ENCODE results near the gene APLP2. TPM values are rescaled to one million over a fixed set of nuclear protein-coding genes. Genes with fewer than 3 reads are reported as not detected.

APLP2 gene
- total RNA-seq, 1 donor from 2014 or later, result 106 TPM

DNA sequence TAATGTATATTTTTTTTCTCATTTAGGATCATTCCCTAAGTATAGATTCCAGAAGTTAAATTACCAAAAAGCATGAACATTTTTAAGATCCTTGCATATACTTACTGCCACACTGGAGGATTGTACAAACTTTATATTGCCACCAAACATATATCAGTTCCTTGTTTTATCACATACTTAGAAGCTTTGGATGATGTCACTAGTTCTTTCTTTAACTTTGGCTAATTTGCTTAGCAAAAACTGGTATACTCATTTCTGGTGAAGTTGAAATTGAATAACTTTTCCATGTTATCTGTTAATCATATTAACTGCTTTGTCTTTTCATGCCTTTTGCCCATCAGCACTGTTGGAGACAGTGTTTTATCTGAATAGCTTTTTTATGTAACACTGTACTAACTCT lies 35.5 kb upstream of the APLP2 start:
- H3K27ac ChIP-seq (ENCODE audit: low read depth, low read length), result no peak overlapping the region
- no peaks in the 10 kb centered on the region for H3K36me3 ChIP-seq (ENCODE audit: control insufficient read depth in 3 of 3, insufficient read depth in 3 of 3, low read length in 3 of 3)
- H3K27me3 ChIP-seq (ENCODE audit: control insufficient read depth in 3 of 3, insufficient read depth in 3 of 3, low read length in 3 of 3), result no peaks in the 10 kb centered on the region
- H3K9me3 ChIP-seq (ENCODE audit: control insufficient read depth in 3 of 3, low read length in 3 of 3), result no peaks in the 10 kb centered on the region
- no peak overlapping the region for H3K9ac ChIP-seq (ENCODE audit: low read depth in 1 of 3, low read length in 3 of 3)
- H3K4me1 ChIP-seq (ENCODE audit: control insufficient read depth in 3 of 3, insufficient read depth in 3 of 3, low read length in 3 of 3), result no peaks in the 10 kb centered on the region
- no peak overlapping the region for H3K4me3 ChIP-seq (ENCODE audit: low read length in 3 of 3)

DNA sequence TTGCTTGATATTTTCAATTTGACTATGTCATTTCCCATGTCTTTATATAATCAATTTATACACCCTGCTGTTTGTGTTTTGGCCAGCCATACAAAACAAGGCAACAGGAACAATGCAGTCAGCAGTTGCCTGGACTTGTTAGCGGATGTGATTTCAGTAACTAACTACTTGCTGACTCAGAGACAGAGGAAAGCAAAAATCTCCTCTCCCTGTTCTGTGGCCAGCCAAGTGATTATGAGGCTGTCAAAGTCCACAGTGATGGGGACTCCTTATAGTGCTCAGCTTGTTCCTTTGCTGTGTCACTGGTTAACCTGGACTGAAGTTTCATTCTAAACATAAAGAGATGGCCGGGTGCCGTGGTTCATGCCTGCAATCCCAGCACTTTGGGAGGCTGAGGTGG lies 32.6 kb upstream of the APLP2 start:
- no peaks in the 10 kb centered on the region for H3K36me3 ChIP-seq (ENCODE audit: control insufficient read depth in 3 of 3, insufficient read depth in 3 of 3, low read length in 3 of 3)
- H3K9me3 ChIP-seq (ENCODE audit: control insufficient read depth in 3 of 3, low read length in 3 of 3), result no peaks in the 10 kb centered on the region
- no peak overlapping the region for H3K27ac ChIP-seq (ENCODE audit: low read depth, low read length)
- H3K4me3 ChIP-seq (ENCODE audit: low read length in 3 of 3), result no peak overlapping the region
- H3K4me1 ChIP-seq (ENCODE audit: control insufficient read depth in 3 of 3, insufficient read depth in 3 of 3, low read length in 3 of 3), result no peaks in the 10 kb centered on the region
- H3K27me3 ChIP-seq (ENCODE audit: control insufficient read depth in 3 of 3, insufficient read depth in 3 of 3, low read length in 3 of 3), result no peaks in the 10 kb centered on the region
- no peak overlapping the region for H3K9ac ChIP-seq (ENCODE audit: low read depth in 1 of 3, low read length in 3 of 3)

DNA sequence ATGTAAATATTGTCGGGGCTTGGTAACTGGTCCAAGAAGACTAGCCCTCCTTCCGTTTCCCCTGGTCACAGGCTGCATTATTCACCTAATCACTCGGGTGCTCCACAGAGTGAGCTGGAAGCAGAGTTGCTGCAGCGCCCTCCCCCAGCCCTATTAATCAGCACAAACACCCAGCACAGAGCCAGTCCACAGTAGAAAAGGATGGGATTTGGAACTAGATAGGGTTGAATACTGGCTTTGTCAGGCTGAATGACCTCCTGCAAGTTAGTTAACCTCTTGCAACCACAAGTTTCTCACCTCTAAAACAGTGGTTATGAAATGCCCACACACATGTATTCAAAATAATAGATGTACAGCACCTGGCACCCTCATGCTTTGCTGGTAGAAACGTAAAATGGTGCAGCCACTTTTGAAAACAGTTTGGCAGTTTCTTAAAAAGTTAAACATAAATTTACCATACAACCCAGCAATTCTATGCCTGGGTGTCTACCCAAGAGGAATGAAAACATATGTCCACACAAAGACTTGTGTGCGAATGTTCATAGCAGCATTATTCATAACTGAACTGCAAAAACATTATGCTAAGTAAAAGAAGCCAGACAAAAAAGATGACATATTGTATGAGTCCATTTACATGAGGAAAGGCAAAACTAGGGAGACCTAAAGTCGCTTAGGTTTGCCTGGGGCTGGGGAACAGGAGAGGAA lies 31.7 kb upstream of the APLP2 start:
- Histone ChIP-seq H3K27ac (ENCODE audit: low read depth, low read length) (no peak overlapping the region), H3K4me1 (ENCODE audit: control insufficient read depth in 3 of 3, insufficient read depth in 3 of 3, low read length in 3 of 3) (no peaks in the 10 kb centered on the region), H3K4me3 (ENCODE audit: low read length in 3 of 3) (no peak overlapping the region), H3K36me3 (ENCODE audit: control insufficient read depth in 3 of 3, insufficient read depth in 3 of 3, low read length in 3 of 3) (no peaks in the 10 kb centered on the region), H3K27me3 (ENCODE audit: control insufficient read depth in 3 of 3, insufficient read depth in 3 of 3, low read length in 3 of 3) (no peaks in the 10 kb centered on the region), H3K9me3 (ENCODE audit: control insufficient read depth in 3 of 3, low read length in 3 of 3) (no peaks in the 10 kb centered on the region), H3K9ac (ENCODE audit: low read depth in 1 of 3, low read length in 3 of 3) (no peak overlapping the region)

DNA sequence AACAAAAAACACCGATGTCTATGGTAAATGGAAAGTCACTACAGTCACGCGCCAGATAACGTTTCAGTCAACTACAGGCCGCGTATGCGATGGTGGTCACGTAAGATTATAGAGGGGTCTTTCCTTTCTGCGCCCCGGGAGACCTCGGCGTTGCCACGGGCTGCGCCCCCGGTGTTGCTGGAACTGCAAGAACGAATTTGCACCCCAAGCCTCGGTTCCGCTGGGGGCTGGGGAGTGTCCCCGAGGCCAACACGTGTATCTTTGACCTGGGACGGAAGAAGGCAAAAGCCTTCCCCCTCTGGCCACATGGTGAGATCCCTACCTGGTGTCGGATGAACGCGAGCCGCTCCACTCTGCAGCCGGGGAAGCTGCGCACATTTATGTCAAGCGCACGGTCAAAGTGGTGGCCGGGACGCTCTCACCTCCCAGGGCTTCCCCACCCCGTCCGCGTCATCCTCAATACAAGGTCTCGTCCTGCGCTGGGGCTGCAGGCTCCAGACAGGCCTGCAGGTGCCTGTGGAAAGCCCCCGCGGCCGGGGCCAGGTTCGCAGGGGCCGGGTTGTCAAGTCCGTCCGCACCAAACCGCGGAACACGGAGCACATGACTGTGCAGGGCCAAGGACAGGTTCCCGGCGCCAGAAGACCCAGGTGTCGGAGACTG lies 29.3 kb upstream of the APLP2 start:
- no peak overlapping the region for H3K9ac ChIP-seq (ENCODE audit: low read depth in 1 of 3, low read length in 3 of 3)
- H3K27me3 ChIP-seq (ENCODE audit: control insufficient read depth in 3 of 3, insufficient read depth in 3 of 3, low read length in 3 of 3), result no peaks in the 10 kb centered on the region
- no peaks in the 10 kb centered on the region for H3K4me1 ChIP-seq (ENCODE audit: control insufficient read depth in 3 of 3, insufficient read depth in 3 of 3, low read length in 3 of 3)
- H3K4me3 ChIP-seq (ENCODE audit: low read length in 3 of 3), result no peak overlapping the region
- H3K27ac ChIP-seq (ENCODE audit: low read depth, low read length), result no peak overlapping the region
- no peaks in the 10 kb centered on the region for H3K9me3 ChIP-seq (ENCODE audit: control insufficient read depth in 3 of 3, low read length in 3 of 3)
- H3K36me3 ChIP-seq (ENCODE audit: control insufficient read depth in 3 of 3, insufficient read depth in 3 of 3, low read length in 3 of 3), result no peaks in the 10 kb centered on the region

DNA sequence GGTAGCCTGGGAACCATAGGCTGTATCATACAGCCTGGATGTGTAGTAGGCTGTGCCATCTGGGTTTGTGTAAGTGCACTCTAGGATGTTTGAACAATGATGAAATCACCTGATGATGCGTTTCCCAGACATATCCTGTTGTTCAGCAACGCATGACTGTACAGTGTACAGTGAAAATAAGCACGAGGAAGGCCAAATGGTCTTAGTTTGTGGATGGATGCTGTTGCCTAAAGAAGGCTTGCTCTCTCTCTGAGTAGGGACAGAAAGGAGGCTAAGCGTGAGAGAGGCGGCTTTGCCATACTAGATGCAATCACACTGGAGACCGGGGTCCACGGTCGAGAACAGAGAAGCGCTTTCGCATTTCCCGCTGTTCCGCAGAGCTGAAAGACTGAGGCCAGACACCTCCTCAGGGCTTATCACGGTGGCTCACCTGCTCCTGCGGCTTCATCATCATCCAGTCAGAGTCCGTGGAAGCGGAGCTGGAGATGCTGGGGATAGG lies 27.6 kb upstream of the APLP2 start:
- Histone ChIP-seq H3K27me3 (ENCODE audit: control insufficient read depth in 3 of 3, insufficient read depth in 3 of 3, low read length in 3 of 3) (no peaks in the 10 kb centered on the region), H3K4me3 (ENCODE audit: low read length in 3 of 3) (no peak overlapping the region), H3K9ac (ENCODE audit: low read depth in 1 of 3, low read length in 3 of 3) (no peak overlapping the region), H3K36me3 (ENCODE audit: control insufficient read depth in 3 of 3, insufficient read depth in 3 of 3, low read length in 3 of 3) (no peaks in the 10 kb centered on the region), H3K4me1 (ENCODE audit: control insufficient read depth in 3 of 3, insufficient read depth in 3 of 3, low read length in 3 of 3) (no peaks in the 10 kb centered on the region), H3K27ac (ENCODE audit: low read depth, low read length) (no peak overlapping the region), H3K9me3 (ENCODE audit: control insufficient read depth in 3 of 3, low read length in 3 of 3) (no peaks in the 10 kb centered on the region)

DNA sequence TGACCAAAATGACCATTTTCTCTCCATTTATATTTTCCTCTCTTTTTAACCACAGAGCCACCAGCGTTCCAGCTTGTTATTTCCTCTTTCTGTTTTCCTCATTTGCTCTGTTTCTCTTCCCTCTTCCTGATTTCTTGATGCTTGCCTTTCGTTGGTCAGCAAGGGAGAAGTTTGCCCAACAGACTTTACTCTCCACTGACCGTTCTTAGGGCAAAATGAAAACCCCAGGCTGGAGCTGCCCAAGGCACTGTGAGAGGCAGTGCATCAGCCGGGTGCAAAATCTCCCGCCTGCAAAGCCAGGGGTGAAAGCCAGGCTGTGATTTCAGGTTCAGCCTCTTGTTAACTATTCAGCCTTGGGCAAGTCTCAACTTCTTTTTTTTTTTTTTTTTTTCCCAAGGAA lies 26.1 kb upstream of the APLP2 start:
- Histone ChIP-seq H3K36me3 (ENCODE audit: control insufficient read depth in 3 of 3, insufficient read depth in 3 of 3, low read length in 3 of 3) (no peaks in the 10 kb centered on the region), H3K4me1 (ENCODE audit: control insufficient read depth in 3 of 3, insufficient read depth in 3 of 3, low read length in 3 of 3) (no peaks in the 10 kb centered on the region), H3K9me3 (ENCODE audit: control insufficient read depth in 3 of 3, low read length in 3 of 3) (no peaks in the 10 kb centered on the region), H3K9ac (ENCODE audit: low read depth in 1 of 3, low read length in 3 of 3) (no peak overlapping the region), H3K27ac (ENCODE audit: low read depth, low read length) (no peak overlapping the region), H3K27me3 (ENCODE audit: control insufficient read depth in 3 of 3, insufficient read depth in 3 of 3, low read length in 3 of 3) (no peaks in the 10 kb centered on the region), H3K4me3 (ENCODE audit: low read length in 3 of 3) (no peak overlapping the region)

DNA sequence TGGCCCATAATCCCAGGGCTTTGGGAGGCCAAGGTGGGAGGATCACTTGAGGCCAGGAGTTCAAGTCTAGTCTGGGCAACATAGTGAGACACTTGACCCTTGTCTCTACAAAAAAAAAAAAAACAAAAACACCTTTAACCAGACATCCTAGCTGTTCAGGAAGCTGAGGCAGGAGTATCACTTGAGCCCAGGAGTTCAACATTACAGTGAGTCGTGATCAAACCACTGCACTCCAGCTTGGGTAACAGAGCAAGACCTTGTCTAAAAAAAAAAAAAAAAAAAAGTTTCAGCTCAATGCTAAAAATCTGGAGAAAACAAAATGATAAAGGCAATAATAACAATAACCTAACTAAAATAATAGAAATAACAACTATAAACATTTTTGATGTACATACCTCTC lies 22.6 kb upstream of the APLP2 start:
- H3K27ac ChIP-seq (ENCODE audit: low read depth, low read length), result no peak overlapping the region
- no peaks in the 10 kb centered on the region for H3K9me3 ChIP-seq (ENCODE audit: control insufficient read depth in 3 of 3, low read length in 3 of 3)
- H3K4me1 ChIP-seq (ENCODE audit: control insufficient read depth in 3 of 3, insufficient read depth in 3 of 3, low read length in 3 of 3), result no peaks in the 10 kb centered on the region
- H3K27me3 ChIP-seq (ENCODE audit: control insufficient read depth in 3 of 3, insufficient read depth in 3 of 3, low read length in 3 of 3), result no peaks in the 10 kb centered on the region
- H3K9ac ChIP-seq (ENCODE audit: low read depth in 1 of 3, low read length in 3 of 3), result no peak overlapping the region
- no peaks in the 10 kb centered on the region for H3K36me3 ChIP-seq (ENCODE audit: control insufficient read depth in 3 of 3, insufficient read depth in 3 of 3, low read length in 3 of 3)
- H3K4me3 ChIP-seq (ENCODE audit: low read length in 3 of 3), result no peak overlapping the region

DNA sequence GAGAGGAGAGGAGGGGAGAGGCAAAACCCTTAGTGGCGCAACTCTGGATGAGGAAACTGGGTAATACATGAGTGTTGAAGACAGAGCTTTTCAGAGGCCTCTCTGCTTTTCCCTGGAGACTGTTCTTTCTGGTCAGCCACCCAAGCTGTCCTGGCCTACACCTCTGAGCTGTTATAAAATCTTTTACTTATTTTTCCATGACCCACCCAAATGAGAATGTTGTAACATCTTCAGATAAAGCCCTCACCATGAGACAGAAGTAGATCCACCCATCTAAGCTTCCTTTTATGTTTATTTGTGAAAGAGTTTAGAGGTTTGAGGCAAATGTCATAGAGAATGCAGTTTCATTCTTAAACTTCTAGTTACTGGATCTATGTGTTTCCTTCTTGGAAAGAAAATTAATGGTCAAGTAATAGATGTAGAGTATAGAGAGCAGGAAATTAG lies 20.3 kb upstream of the APLP2 start:
- no peak overlapping the region for H3K27ac ChIP-seq (ENCODE audit: low read depth, low read length)
- H3K4me3 ChIP-seq (ENCODE audit: low read length in 3 of 3), result no peak overlapping the region
- no peaks in the 10 kb centered on the region for H3K27me3 ChIP-seq (ENCODE audit: control insufficient read depth in 3 of 3, insufficient read depth in 3 of 3, low read length in 3 of 3)
- H3K36me3 ChIP-seq (ENCODE audit: control insufficient read depth in 3 of 3, insufficient read depth in 3 of 3, low read length in 3 of 3), result no peaks in the 10 kb centered on the region
- H3K4me1 ChIP-seq (ENCODE audit: control insufficient read depth in 3 of 3, insufficient read depth in 3 of 3, low read length in 3 of 3), result no peaks in the 10 kb centered on the region
- H3K9ac ChIP-seq (ENCODE audit: low read depth in 1 of 3, low read length in 3 of 3), result no peak overlapping the region
- no peaks in the 10 kb centered on the region for H3K9me3 ChIP-seq (ENCODE audit: control insufficient read depth in 3 of 3, low read length in 3 of 3)

DNA sequence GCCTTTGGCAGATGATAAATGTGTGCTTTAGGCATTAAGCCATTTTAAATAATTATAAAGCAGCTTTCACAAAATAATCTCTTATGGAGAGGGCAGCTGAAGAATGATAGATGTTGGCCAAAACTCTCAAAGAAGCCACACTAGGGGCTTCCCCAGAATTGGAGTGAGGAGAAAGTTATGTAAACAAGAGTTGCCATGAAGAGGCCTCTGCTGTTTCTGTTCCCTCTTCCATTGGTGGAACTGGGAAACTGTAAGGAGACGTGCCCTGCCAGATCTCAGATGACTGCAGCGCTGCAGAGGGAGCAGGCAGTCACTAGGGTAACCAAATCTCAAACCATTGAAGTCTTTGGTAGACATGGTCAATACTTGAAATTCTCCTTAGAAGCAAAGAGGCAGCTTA lies 19.4 kb upstream of the APLP2 start:
- Histone ChIP-seq H3K9me3 (ENCODE audit: control insufficient read depth in 3 of 3, low read length in 3 of 3) (no peaks in the 10 kb centered on the region), H3K27ac (ENCODE audit: low read depth, low read length) (no peak overlapping the region), H3K27me3 (ENCODE audit: control insufficient read depth in 3 of 3, insufficient read depth in 3 of 3, low read length in 3 of 3) (no peaks in the 10 kb centered on the region), H3K4me1 (ENCODE audit: control insufficient read depth in 3 of 3, insufficient read depth in 3 of 3, low read length in 3 of 3) (no peaks in the 10 kb centered on the region), H3K4me3 (ENCODE audit: low read length in 3 of 3) (no peak overlapping the region), H3K36me3 (ENCODE audit: control insufficient read depth in 3 of 3, insufficient read depth in 3 of 3, low read length in 3 of 3) (no peaks in the 10 kb centered on the region), H3K9ac (ENCODE audit: low read depth in 1 of 3, low read length in 3 of 3) (no peak overlapping the region)

DNA sequence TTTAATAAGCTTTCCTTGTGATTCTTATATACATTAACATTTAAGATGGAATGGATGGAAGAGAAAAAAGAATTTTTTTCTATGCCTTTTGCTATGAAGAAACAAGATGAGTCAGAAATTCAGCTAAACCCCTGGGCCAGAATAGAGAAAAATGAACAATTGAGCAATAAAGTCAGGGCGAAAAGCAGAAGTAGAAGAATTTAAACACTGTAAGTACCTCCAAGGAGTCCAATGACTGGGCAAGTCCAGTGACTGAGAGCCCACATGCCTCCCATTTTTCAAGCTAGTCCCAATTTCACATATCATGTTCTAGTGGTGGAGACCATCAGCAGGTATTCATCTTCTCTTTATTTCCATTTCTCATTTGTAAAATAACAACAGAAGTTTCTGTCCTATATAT lies 18.6 kb upstream of the APLP2 start:
- no peaks in the 10 kb centered on the region for H3K4me1 ChIP-seq (ENCODE audit: control insufficient read depth in 3 of 3, insufficient read depth in 3 of 3, low read length in 3 of 3)
- no peak overlapping the region for H3K9ac ChIP-seq (ENCODE audit: low read depth in 1 of 3, low read length in 3 of 3)
- no peaks in the 10 kb centered on the region for H3K9me3 ChIP-seq (ENCODE audit: control insufficient read depth in 3 of 3, low read length in 3 of 3)
- H3K27me3 ChIP-seq (ENCODE audit: control insufficient read depth in 3 of 3, insufficient read depth in 3 of 3, low read length in 3 of 3), result no peaks in the 10 kb centered on the region
- no peak overlapping the region for H3K4me3 ChIP-seq (ENCODE audit: low read length in 3 of 3)
- no peak overlapping the region for H3K27ac ChIP-seq (ENCODE audit: low read depth, low read length)
- H3K36me3 ChIP-seq (ENCODE audit: control insufficient read depth in 3 of 3, insufficient read depth in 3 of 3, low read length in 3 of 3), result no peaks in the 10 kb centered on the region

Data from skeletal muscle tissue (tissue), 4 donors.